Stimulated activated CD8-positive, alpha-beta memory T cell treated with anti-CD3 and anti-CD28 coated beads, Interleukin-7, amount 100 ng/mL, for 24 hours (primary cell): Measurements from ENCODE around the gene TREX2.

Experiments
- DNase-seq: peaks from one replicate; pipeline ENCODE4 v3.0.0-alpha.2; 2020; ENCODE audit warnings: low read depth

TREX2 gene

GRCh38 chrX:153445856-153446635, at the start of gene TREX2:
TSS of gene TREX2 (minus strand) at chrX:153446056. CDS start at chrX:153445430, 626 bp downstream.
- no peak for DNase-seq

GRCh38 chrX:153495362-153495751, 49.5 kb upstream of the TREX2 start:
- DNase-seq, result no peak

GRCh38 chrX:153494541-153495361, 48.9 kb upstream of the TREX2 start, which contains the start of gene BGN:
TSS of gene BGN (plus strand) at chrX:153494980. CDS start at chrX:153504632, 9,652 bp downstream.
- no peak for DNase-seq

- no peak for DNase-seq
Measured at GRCh38 chrX:153494061-153494460, 48.2 kb upstream of the TREX2 start.

- DNase-seq, result no peak
Measured at GRCh38 chrX:153493085-153493484, 47.2 kb upstream of the TREX2 start.

GRCh38 chrX:153492543-153492942, 46.7 kb upstream of the TREX2 start:
- no peak for DNase-seq

- no peak for DNase-seq
Measured at GRCh38 chrX:153491918-153492317, 46.1 kb upstream of the TREX2 start.

GRCh38 chrX:153491351-153491914, 45.6 kb upstream of the TREX2 start:
- DNase-seq, result no peak

- DNase-seq, result no peak
Measured at GRCh38 chrX:153490217-153490930, 44.5 kb upstream of the TREX2 start.

- no peak for DNase-seq
Measured at GRCh38 chrX:153488231-153488914, 42.5 kb upstream of the TREX2 start.

- DNase-seq, result no peak
Measured at GRCh38 chrX:153487590-153488071, 41.8 kb upstream of the TREX2 start.

GRCh38 chrX:153486171-153486570, 40.3 kb upstream of the TREX2 start:
- DNase-seq, result no peak

- no peak for DNase-seq
Measured at GRCh38 chrX:153485396-153486080, 39.7 kb upstream of the TREX2 start.

GRCh38 chrX:153482376-153483015, 36.6 kb upstream of the TREX2 start:
- DNase-seq, result no peak

- DNase-seq, result no peak
Measured at GRCh38 chrX:153481043-153481442, 35.2 kb upstream of the TREX2 start.

GRCh38 chrX:153478746-153479145, 32.9 kb upstream of the TREX2 start:
- no peak for DNase-seq

GRCh38 chrX:153477901-153478300, 32.0 kb upstream of the TREX2 start:
- no peak for DNase-seq

GRCh38 chrX:153477364-153477857, 31.6 kb upstream of the TREX2 start:
- DNase-seq, result no peak

- DNase-seq, result no peak
Measured at GRCh38 chrX:153476666-153477363, 31.0 kb upstream of the TREX2 start.
